GM12878 (cell line): ENCODE data around the gene TRPM3.

ENCODE experiments used
- CTCF ChIP-seq, 3 experiments: IDR thresholded peaks in 2 of 3; conservative IDR thresholded peaks in 1 of 3; 2 replicates each; pipeline ENCODE4 v1.5.1; 2011; ENCODE audit warnings: low read depth in 3 of 3, low read length in 3 of 3, mild to moderate bottlenecking in 3 of 3, control low read depth in 2 of 3, moderate library complexity in 2 of 3, inconsistent platforms in 1 of 3, mixed read lengths in 1 of 3; ENCODE audit not compliant: control insufficient read depth in 2 of 3, insufficient read depth in 1 of 3; ENCODE audit errors: extremely low read depth in 1 of 3
- EZH2 ChIP-seq: IDR thresholded peaks from 2 replicates; pipeline ENCODE4 v1.6.1; 2012; ENCODE audit warnings: low read depth, mild to moderate bottlenecking, control low read depth, inconsistent platforms, low read length, borderline replicate concordance; ENCODE audit not compliant: control insufficient read depth
- KDM1A ChIP-seq: fragments of 200-600 bp; sonication (generic); IDR thresholded peaks from 2 replicates; pipeline ENCODE4 v1.6.1; 2016; ENCODE audit warnings: borderline replicate concordance

GRCh38 chr9:70594386-70594944, 527.0 kb downstream of the TRPM3 start:
- TF ChIP-seq CTCF (IDR thresholded peaks at IDR 0.05 in 2 of 3, conservative IDR thresholded peaks at IDR 0.05 in 1 of 3; ENCODE audit: control insufficient read depth in 2 of 3, extremely low read depth in 1 of 3, insufficient read depth in 1 of 3, low read depth in 3 of 3, low read length in 3 of 3) (no peak), EZH2 (no peak), KDM1A (no peak)
